PC-9 (cell line): ENCODE measurements around the gene CHFR. TPM values are rescaled to one million over a fixed set of nuclear protein-coding genes. Genes with fewer than 3 reads are reported as not detected.

Source experiments
- BruUV-seq: library from RNA; stranded (reverse); fragments of 400-500 nt; replicated peaks from 2 replicates; lab custom pipeline; 2021; lab: Mats Ljungman, UMichigan
- CTCF ChIA-PET: fragments of 300-600 bp; sonication (Branson Sonifier 250); formaldehyde crosslinking; loops from one replicate; lab custom pipeline; 2022; ENCODE audit warnings: antibody characterized with exemption; lab: Charles Lee
- POLR2A ChIA-PET: fragments of 300-600 bp; sonication (Branson Sonifier 250); formaldehyde crosslinking; loops from one replicate; lab custom pipeline; 2022; ENCODE audit warnings: antibody characterized with exemption; ENCODE audit not compliant: unreplicated experiment; lab: Charles Lee
- DNase-seq, 2 experiments: peaks; one replicate each; pipeline versions ENCODE4 v3.0.0 to v3.0.0-alpha.2; 2015 to 2022; ENCODE audit warnings: mixed read lengths in 1 of 2
- H2AFZ ChIP-seq: fragments of 200-600 bp; sonication (generic); 2 replicates; pipeline ENCODE4 v1.8.1; 2017; ENCODE audit warnings: antibody characterized with exemption
- H3F3A ChIP-seq: fragments of 200-600 bp; sonication (generic); 2 replicates; pipeline ENCODE4 v1.8.1; 2017; ENCODE audit warnings: antibody characterized with exemption, mild to moderate bottlenecking, low read depth; ENCODE audit not compliant: insufficient read depth
- H3K27ac ChIP-seq: fragments of 200-600 bp; sonication (generic); 2 replicates; pipeline ENCODE4 v1.6.1; 2016; ENCODE audit warnings: mixed run types
- H3K27me3 ChIP-seq: fragments of 200-600 bp; sonication (generic); 2 replicates; pipeline ENCODE4 v1.6.1; 2016; ENCODE audit warnings: low read depth, mixed run types; ENCODE audit not compliant: insufficient read depth
- H3K36me3 ChIP-seq: fragments of 200-600 bp; sonication (generic); 2 replicates; pipeline ENCODE4 v1.6.1; 2016; ENCODE audit warnings: low read depth, mixed run types
- H3K4me1 ChIP-seq: fragments of 200-600 bp; sonication (generic); replicated peaks from 2 replicates; pipeline ENCODE4 v1.6.1; 2016; ENCODE audit warnings: mixed run types; ENCODE audit not compliant: insufficient read depth
- H3K4me2 ChIP-seq: fragments of 200-600 bp; sonication (generic); 2 replicates; pipeline ENCODE4 v1.6.1; 2017; ENCODE audit warnings: mixed run types
- H3K4me3 ChIP-seq: fragments of 200-600 bp; sonication (generic); 2 replicates; pipeline ENCODE4 v1.6.1; 2016; ENCODE audit warnings: mixed run types
- H3K79me2 ChIP-seq: fragments of 200-600 bp; sonication (generic); 2 replicates; pipeline ENCODE4 v1.6.1; 2017; ENCODE audit warnings: low read depth, mixed run types
- H3K9me2 ChIP-seq: fragments of 200-600 bp; sonication (generic); 2 replicates; pipeline ENCODE4 v1.8.1; 2017; ENCODE audit warnings: mild to moderate bottlenecking; ENCODE audit not compliant: insufficient read depth
- H3K9me3 ChIP-seq: fragments of 200-600 bp; sonication (generic); 2 replicates; pipeline ENCODE4 v1.8.1; 2016; ENCODE audit warnings: low read depth; ENCODE audit not compliant: insufficient read depth
- H4K20me1 ChIP-seq: fragments of 200-600 bp; sonication (generic); 2 replicates; pipeline ENCODE4 v1.8.1; 2017; ENCODE audit not compliant: insufficient read depth
- CTCF ChIP-seq: fragments of 200-600 bp; sonication (generic); conservative IDR thresholded peaks from 2 replicates; pipeline ENCODE4 v1.6.1; 2017; ENCODE audit warnings: mixed run types, antibody characterized with exemption, mild to moderate bottlenecking, moderate library complexity
- EZH2 ChIP-seq: fragments of 200-600 bp; sonication (generic); IDR thresholded peaks from 2 replicates; pipeline ENCODE4 v1.8.0; 2017; ENCODE audit warnings: antibody characterized with exemption, low read depth
- intact Hi-C: fragments of 100-400 bp; cut with micrococcal nuclease; formaldehyde crosslinking; loops from one replicate; pipeline ENCODE4 v1.10.0; 2022; ENCODE audit not compliant: unreplicated experiment
- total RNA-seq: library from RNA; stranded (reverse); gene quantifications from 2 replicates; pipeline ENCODE4 v1.2.3, GENCODE V29; 2021

CHFR gene
- total RNA-seq, 1 experiment from 2014 or later: 17.8 TPM

DNA sequence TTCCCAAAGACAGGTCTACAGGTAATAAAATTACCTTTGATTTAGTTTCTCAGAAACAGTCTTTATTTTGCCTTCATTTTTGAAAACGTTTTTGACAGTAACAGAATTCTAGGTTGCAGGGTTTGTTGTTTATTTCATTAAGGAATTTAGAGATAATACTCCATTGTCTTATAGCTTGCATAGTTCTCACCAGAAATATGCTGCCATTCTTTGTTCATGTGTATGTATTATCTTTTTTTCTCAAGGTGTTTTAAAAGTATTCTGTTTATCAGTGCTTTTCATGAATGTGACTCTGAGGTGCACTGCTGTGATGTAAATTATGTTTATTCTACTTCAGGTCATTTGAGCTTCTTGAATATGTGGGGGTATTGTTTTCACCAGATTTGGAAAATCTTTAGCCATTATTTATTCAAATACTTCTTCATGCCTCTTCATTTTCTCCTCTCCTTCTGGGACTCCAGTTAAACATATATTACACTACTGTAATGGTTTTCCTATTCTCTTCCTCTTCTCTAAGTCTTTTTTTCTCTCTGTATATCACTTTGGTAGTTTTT is 36.0 kb upstream of the CHFR start:
- H3K9me2 ChIP-seq: no peaks in the 10 kb centered on the region
- CTCF ChIA-PET: no interaction called here
- H2AFZ ChIP-seq: no peak overlapping the region
- H3K9me3 ChIP-seq: peaks cover 79% of the 10 kb centered on the region
- no peak overlapping the region for H3K4me3 ChIP-seq
- H3K79me2 ChIP-seq: no peaks in the 10 kb centered on the region
- POLR2A ChIA-PET: no interaction called here
- H3K27me3 ChIP-seq: no peaks in the 10 kb centered on the region
- peaks cover 19% of the 10 kb centered on the region for H3F3A ChIP-seq
- H4K20me1 ChIP-seq: no peaks in the 10 kb centered on the region
- DNase-seq: no peak
- intact Hi-C loops: no loop called here
- H3K27ac ChIP-seq: no peak overlapping the region
- peaks cover 7% of the 10 kb centered on the region; the same call in 1 of the 2 replicates for H3K36me3 ChIP-seq
- TF ChIP-seq CTCF (no peak), EZH2 (no peak)
- no peaks in the 10 kb centered on the region for H3K4me1 ChIP-seq
- H3K4me2 ChIP-seq: no peak overlapping the region
- BruUV-seq: no TSS peak

DNA sequence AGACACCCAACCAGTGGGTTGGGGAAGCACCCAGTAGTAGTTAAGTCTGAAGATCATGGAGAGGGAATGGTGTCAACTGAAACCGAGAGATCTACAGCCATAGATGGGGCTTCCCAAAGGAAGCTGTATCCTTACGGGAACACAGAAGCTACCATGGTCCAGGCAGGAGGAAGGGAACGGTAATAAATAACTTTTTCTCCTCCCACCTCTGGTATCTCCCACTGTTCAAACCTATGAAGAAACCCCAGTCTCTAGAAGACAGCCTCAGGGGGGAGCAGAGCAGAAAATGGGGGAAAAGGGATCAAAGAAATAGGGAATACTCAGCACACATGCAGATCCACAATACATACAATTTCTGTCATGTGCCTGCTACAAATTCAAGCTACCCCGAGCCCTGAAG is 35.3 kb upstream of the CHFR start:
- Histone ChIP-seq H4K20me1 (no peaks in the 10 kb centered on the region), H3K27ac (no peak overlapping the region), H3K9me3 (peaks cover 72% of the 10 kb centered on the region), H3K4me2 (no peak overlapping the region), H3K27me3 (no peaks in the 10 kb centered on the region), H3K4me1 (no peaks in the 10 kb centered on the region), H3K9me2 (no peaks in the 10 kb centered on the region), H3K36me3 (0 out of 2 replicates have a peak, but pooled peaks cover 7% of the 10 kb centered on the region), H3K4me3 (no peak overlapping the region), H2AFZ (no peak overlapping the region), H3K79me2 (no peaks in the 10 kb centered on the region), H3F3A (peaks cover 19% of the 10 kb centered on the region)
- TF ChIP-seq CTCF: no peak
- TF ChIP-seq EZH2: no peak
- intact Hi-C loops: no loop called here
- no peak for DNase-seq
- no TSS peak for BruUV-seq
- POLR2A ChIA-PET: no interaction called here
- CTCF ChIA-PET: no interaction called here

GRCh38 chr12:132921685-132922084 is 34.3 kb upstream of the CHFR start:
- 0 out of 2 replicates have a peak, but pooled peaks cover 3% of the 10 kb centered on the region for H3K36me3 ChIP-seq
- H3K9me2 ChIP-seq: no peaks in the 10 kb centered on the region
- POLR2A ChIA-PET: no interaction called here
- peaks cover 63% of the 10 kb centered on the region for H3K9me3 ChIP-seq
- BruUV-seq: no TSS peak
- peaks cover 15% of the 10 kb centered on the region for H3F3A ChIP-seq
- intact Hi-C loops: no loop called here
- no peak for DNase-seq
- H2AFZ ChIP-seq: no peak overlapping the region
- no peak overlapping the region for H3K4me2 ChIP-seq
- CTCF ChIA-PET: no interaction called here
- TF ChIP-seq CTCF (0 out of 2 replicates have a peak, but pooled peaks have one; percentile 23), EZH2 (no peak)
- H3K27me3 ChIP-seq: no peaks in the 10 kb centered on the region
- H3K27ac ChIP-seq: no peak overlapping the region
- no peaks in the 10 kb centered on the region for H3K79me2 ChIP-seq
- H4K20me1 ChIP-seq: no peaks in the 10 kb centered on the region
- no peak overlapping the region for H3K4me3 ChIP-seq
- H3K4me1 ChIP-seq: no peaks in the 10 kb centered on the region
